Measurements from ENCODE around the gene B3GALNT1. TPM values are rescaled to one million over a fixed set of nuclear protein-coding genes. Genes with fewer than 3 reads are reported as not detected.
"Not testable (repeated sequence)": the region's sequence is repeated elsewhere in the genome, so short reads cannot be mapped to it uniquely, and the experiment has no call there.

B3GALNT1 gene
- total RNA-seq, 4 donors from 2014 or later: 5.3 to 11.0 (median 6.6) TPM

- DNase-seq (ENCODE audit: low spot score) (no peak), ATAC-seq (ENCODE audit: low FRiP score) (peak; percentile 28)
- no peak for TF ChIP-seq CTCF (IDR thresholded peaks at IDR 0.05)
These were observed 55.4 kb downstream of the B3GALNT1 start for GRCh38 chr3:161049683-161050248.

DNA sequence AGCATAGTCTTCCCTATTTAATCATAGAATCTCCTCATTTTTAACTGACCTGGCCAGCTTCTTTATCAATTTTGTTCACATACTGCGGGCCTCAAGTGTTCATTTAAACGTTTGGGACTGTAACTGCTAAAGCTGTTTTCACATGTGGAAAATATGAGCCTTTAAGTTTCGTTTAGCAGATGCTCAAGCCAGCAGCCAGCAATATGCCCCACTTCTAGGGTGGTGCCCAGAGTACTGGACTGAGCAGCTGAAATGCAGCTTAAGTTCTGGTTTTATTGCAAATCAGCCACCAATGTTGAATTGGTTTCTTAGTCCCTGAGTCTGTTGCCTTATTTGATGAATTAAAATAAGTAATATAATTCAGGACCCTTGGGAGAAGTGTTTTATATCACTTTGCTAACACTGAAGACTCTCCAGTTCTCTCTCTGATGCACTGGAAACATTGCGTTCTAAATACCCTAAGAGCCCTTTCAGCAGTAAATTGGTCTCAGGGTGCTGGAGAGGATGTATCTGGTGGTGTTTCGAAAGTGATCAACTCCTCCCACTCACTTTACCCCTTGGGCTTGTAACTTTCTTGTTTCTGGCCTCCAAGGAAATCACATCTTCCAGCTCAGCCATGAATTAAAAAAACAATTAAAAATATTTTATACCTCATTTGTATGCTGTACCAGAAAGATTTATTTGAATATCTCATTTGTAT, 61.7 kb downstream of the B3GALNT1 start:
- DNase-seq (ENCODE audit: low spot score) (no peak), ATAC-seq (ENCODE audit: low FRiP score) (no peak)
- no peak for TF ChIP-seq CTCF (IDR thresholded peaks at IDR 0.05)

GRCh38 chr3:161042023-161042501, 63.1 kb downstream of the B3GALNT1 start:
- DNase-seq (ENCODE audit: low spot score) (no peak), ATAC-seq (ENCODE audit: low FRiP score) (no peak)
- TF ChIP-seq CTCF (IDR thresholded peaks at IDR 0.05): no peak

DNA sequence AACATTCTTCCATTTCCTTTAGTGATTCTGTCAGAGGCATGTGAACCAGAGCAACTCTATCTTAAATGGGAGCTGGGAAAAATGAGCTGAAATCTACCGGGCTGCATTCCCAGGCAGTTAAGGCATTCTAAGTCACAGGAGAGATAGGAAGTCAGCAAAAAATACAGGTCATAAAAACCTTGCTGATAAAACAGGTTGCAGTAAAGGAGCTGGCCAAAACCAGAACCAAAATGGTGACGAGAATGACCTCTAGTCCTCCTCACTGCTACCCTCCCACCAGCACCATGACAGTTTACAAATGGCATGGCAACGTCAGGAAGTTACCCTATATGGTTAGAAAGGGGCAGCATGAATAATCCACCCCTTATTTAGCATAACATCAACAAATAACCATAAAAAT, 66.4 kb downstream of the B3GALNT1 start:
- ATAC-seq (ENCODE audit: low FRiP score) (no peak), DNase-seq (ENCODE audit: low spot score) (no peak)
- no peak for TF ChIP-seq CTCF (IDR thresholded peaks at IDR 0.05)

GRCh38 chr3:161035711-161036110, 69.4 kb downstream of the B3GALNT1 start:
- no peak for TF ChIP-seq CTCF (IDR thresholded peaks at IDR 0.05)
- ATAC-seq (ENCODE audit: low FRiP score) (no peak), DNase-seq (ENCODE audit: low spot score) (no peak)

DNA sequence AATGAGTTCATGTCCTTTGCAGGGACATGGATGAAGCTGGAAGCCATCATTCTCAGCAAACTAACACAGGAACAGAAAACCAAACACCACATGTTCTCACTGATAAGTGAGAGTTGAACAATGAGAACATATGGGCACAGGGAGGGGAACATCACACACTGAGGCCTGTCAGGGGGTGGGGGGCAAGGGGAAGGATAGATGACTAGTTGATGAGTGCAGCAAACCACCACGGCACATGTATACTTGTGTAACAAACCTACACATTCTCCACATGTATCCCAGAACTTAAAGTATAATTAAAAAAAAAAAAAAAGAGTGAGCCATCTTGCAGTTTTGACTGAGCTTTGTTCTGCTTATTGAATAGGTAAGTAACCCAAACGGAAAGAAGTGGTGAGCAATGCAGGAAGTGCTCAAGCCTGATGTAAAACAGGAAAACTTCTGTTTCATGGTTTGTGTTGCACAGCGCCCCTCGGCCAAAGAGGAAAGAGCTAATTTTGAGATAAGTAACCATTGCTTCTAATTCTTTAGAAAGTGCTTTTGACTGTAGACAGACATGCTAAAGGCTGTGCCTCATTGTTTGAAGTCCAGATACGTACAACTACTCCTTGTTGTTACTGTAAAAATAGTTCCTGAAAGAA, 70.1 kb downstream of the B3GALNT1 start:
- ATAC-seq (ENCODE audit: low FRiP score); DNase-seq (ENCODE audit: low spot score): not testable (repeated sequence)

Other genes starting within 250 kb of the B3GALNT1 start
- gene NMD3, start 116.0 kb upstream of the B3GALNT1 start, total RNA-seq: 10 to 100 TPM; 40.7 to 55.0 (median 48.3) TPM

Data from omental fat pad (tissue), 4 donors.